Neural cell (in vitro differentiated cells): Measurements from ENCODE around the gene EVA1A.

Experiments used
- CTCF ChIP-seq: fragments of 450-650 bp; IDR thresholded peaks from 2 replicates; pipeline ENCODE4 v1.5.1; 2014; ENCODE audit warnings: antibody characterized with exemption, mild to moderate bottlenecking, moderate library complexity; ENCODE audit not compliant: poor library complexity, severe bottlenecking
- EP300 ChIP-seq: fragments of 450-650 bp; conservative IDR thresholded peaks from 2 replicates; pipeline ENCODE4 v1.6.1; 2014; ENCODE audit warnings: antibody characterized with exemption, mild to moderate bottlenecking, moderate library complexity; ENCODE audit not compliant: poor library complexity, severe bottlenecking
- EZH2 ChIP-seq: fragments of 200-600, 300-800 bp; shearing (Covaris generic), sonication (generic); IDR thresholded peaks from 2 replicates; pipeline ENCODE4 v1.6.1; 2014; ENCODE audit warnings: antibody characterized with exemption, low read length, borderline replicate concordance, mild to moderate bottlenecking; ENCODE audit not compliant: insufficient read depth, poor library complexity, severe bottlenecking
- MXI1 ChIP-seq: fragments of 450-650 bp; conservative IDR thresholded peaks from 2 replicates; pipeline ENCODE4 v1.6.1; 2014; ENCODE audit warnings: antibody characterized with exemption, mild to moderate bottlenecking; ENCODE audit not compliant: poor library complexity, severe bottlenecking
- POLR2AphosphoS5 ChIP-seq: IDR thresholded peaks from 2 replicates; pipeline ENCODE4 v1.6.1; 2012
- RAD21 ChIP-seq: fragments of 450-650 bp; conservative IDR thresholded peaks from 2 replicates; pipeline ENCODE4 v1.6.1; 2014; ENCODE audit warnings: antibody characterized with exemption, mild to moderate bottlenecking, moderate library complexity
- REST ChIP-seq: IDR thresholded peaks from 2 replicates; pipeline ENCODE4 v1.6.1; 2012; ENCODE audit warnings: borderline replicate concordance
- SMC3 ChIP-seq: fragments of 450-650 bp; conservative IDR thresholded peaks from 2 replicates; pipeline ENCODE4 v1.6.1; 2014; ENCODE audit warnings: antibody characterized with exemption, mild to moderate bottlenecking, moderate library complexity; ENCODE audit not compliant: poor library complexity

GRCh38 chr2:75571730-75572430 lies 11.1 kb upstream of the EVA1A start:
- TF ChIP-seq CTCF (no peak), MXI1 (no peak), EP300 (no peak), RAD21 (no peak), EZH2 (no peak), POLR2AphosphoS5 (no peak), SMC3 (no peak), REST (no peak)
